ENCODE results near the gene FAAH. TPM values are rescaled to one million over a fixed set of nuclear protein-coding genes. Genes with fewer than 3 reads are reported as not detected.
"Not testable (repeated sequence)": the region's sequence is repeated elsewhere in the genome, so short reads cannot be mapped to it uniquely, and the experiment has no call there.

Gene FAAH
- 0.55 TPM for polyA plus RNA-seq (2012; ENCODE audit: low read depth, missing spikeins)

- DNase-seq (ENCODE audit: insufficient read length, low spot score) = no peak
- TF ChIP-seq POLR2AphosphoS5 (IDR thresholded peaks at IDR 0.05; ENCODE audit: low read depth, low read length) = no peak
- TF ChIP-seq POLR2A (IDR thresholded peaks at IDR 0.05; ENCODE audit: low read depth, low read length) = no peak
- TF ChIP-seq PAX5 (IDR thresholded peaks at IDR 0.05; ENCODE audit: insufficient read depth, low read length, severe bottlenecking) = no peak
- no peak for TF ChIP-seq SPI1 (IDR thresholded peaks at IDR 0.05; ENCODE audit: low read depth, low read length)
- no peak for TF ChIP-seq TAF1 (IDR thresholded peaks at IDR 0.05; ENCODE audit: low read depth, low read length)
- no peak for TF ChIP-seq POU2F2 (IDR thresholded peaks at IDR 0.05; ENCODE audit: low read depth, low read length)
- FAIRE-seq = no peak
Measured at GRCh38 chr1:46394108-46394871, at the start of gene FAAH. Gene FAAH (plus strand): TSS chr1:46394317. CDS start chr1:46394349, 32 bp downstream.

GRCh38 chr1:46344481-46344880 is 49.6 kb upstream of the FAAH start:
- no peak for FAIRE-seq
- no peak for DNase-seq (ENCODE audit: insufficient read length, low spot score)
- TF ChIP-seq TAF1 (IDR thresholded peaks at IDR 0.05; ENCODE audit: low read depth, low read length) = no peak
- TF ChIP-seq SPI1 (IDR thresholded peaks at IDR 0.05; ENCODE audit: low read depth, low read length) = no peak
- no peak for TF ChIP-seq POLR2A (IDR thresholded peaks at IDR 0.05; ENCODE audit: low read depth, low read length)
- TF ChIP-seq POU2F2 (IDR thresholded peaks at IDR 0.05; ENCODE audit: low read depth, low read length) = no peak
- TF ChIP-seq POLR2AphosphoS5 (IDR thresholded peaks at IDR 0.05; ENCODE audit: low read depth, low read length) = no peak
- no peak for TF ChIP-seq PAX5 (IDR thresholded peaks at IDR 0.05; ENCODE audit: insufficient read depth, low read length, severe bottlenecking)

GRCh38 chr1:46345281-46345680 is 48.8 kb upstream of the FAAH start:
- no peak for DNase-seq (ENCODE audit: insufficient read length, low spot score)
- no peak for TF ChIP-seq POLR2A (IDR thresholded peaks at IDR 0.05; ENCODE audit: low read depth, low read length)
- TF ChIP-seq SPI1 (IDR thresholded peaks at IDR 0.05; ENCODE audit: low read depth, low read length) = no peak
- TF ChIP-seq POLR2AphosphoS5 (IDR thresholded peaks at IDR 0.05; ENCODE audit: low read depth, low read length) = no peak
- no peak for TF ChIP-seq PAX5 (IDR thresholded peaks at IDR 0.05; ENCODE audit: insufficient read depth, low read length, severe bottlenecking)
- TF ChIP-seq TAF1 (IDR thresholded peaks at IDR 0.05; ENCODE audit: low read depth, low read length) = no peak
- no peak for TF ChIP-seq POU2F2 (IDR thresholded peaks at IDR 0.05; ENCODE audit: low read depth, low read length)
- no peak for FAIRE-seq

- TF ChIP-seq POU2F2 (IDR thresholded peaks at IDR 0.05; ENCODE audit: low read depth, low read length) (no peak), SPI1 (IDR thresholded peaks at IDR 0.05; ENCODE audit: low read depth, low read length) (no peak), POLR2AphosphoS5 (IDR thresholded peaks at IDR 0.05; ENCODE audit: low read depth, low read length) (no peak), PAX5 (IDR thresholded peaks at IDR 0.05; ENCODE audit: insufficient read depth, low read length, severe bottlenecking) (no peak), TAF1 (IDR thresholded peaks at IDR 0.05; ENCODE audit: low read depth, low read length) (no peak), POLR2A (IDR thresholded peaks at IDR 0.05; ENCODE audit: low read depth, low read length) (no peak)
- DNase-seq (ENCODE audit: insufficient read length, low spot score) (no peak), FAIRE-seq (no peak)
Measured at GRCh38 chr1:46352363-46352762, 41.8 kb upstream of the FAAH start.

GRCh38 chr1:46355920-46356319 is 38.2 kb upstream of the FAAH start:
- not testable (repeated sequence) for FAIRE-seq

GRCh38 chr1:46362158-46362557 is 32.0 kb upstream of the FAAH start:
- no peak for TF ChIP-seq SPI1 (IDR thresholded peaks at IDR 0.05; ENCODE audit: low read depth, low read length)
- no peak for TF ChIP-seq POLR2A (IDR thresholded peaks at IDR 0.05; ENCODE audit: low read depth, low read length)
- no peak for TF ChIP-seq PAX5 (IDR thresholded peaks at IDR 0.05; ENCODE audit: insufficient read depth, low read length, severe bottlenecking)
- no peak for DNase-seq (ENCODE audit: insufficient read length, low spot score)
- FAIRE-seq = no peak

More at GRCh38 chr1:46355920-46356319, 38.2 kb upstream of the FAAH start:
- DNase-seq (ENCODE audit: insufficient read length, low spot score) = not testable (repeated sequence)

GRCh38 chr1:46363121-46363520 is 31.0 kb upstream of the FAAH start:
- TF ChIP-seq SPI1 (IDR thresholded peaks at IDR 0.05; ENCODE audit: low read depth, low read length) (no peak), POLR2AphosphoS5 (IDR thresholded peaks at IDR 0.05; ENCODE audit: low read depth, low read length) (no peak)
- no peak for FAIRE-seq
- no peak for DNase-seq (ENCODE audit: insufficient read length, low spot score)

GRCh38 chr1:46364612-46365011 is 29.5 kb upstream of the FAAH start:
- no peak for TF ChIP-seq SPI1 (IDR thresholded peaks at IDR 0.05; ENCODE audit: low read depth, low read length)
- TF ChIP-seq POLR2AphosphoS5 (IDR thresholded peaks at IDR 0.05; ENCODE audit: low read depth, low read length) = no peak
- no peak for TF ChIP-seq TAF1 (IDR thresholded peaks at IDR 0.05; ENCODE audit: low read depth, low read length)
- no peak for TF ChIP-seq PAX5 (IDR thresholded peaks at IDR 0.05; ENCODE audit: insufficient read depth, low read length, severe bottlenecking)
- TF ChIP-seq POLR2A (IDR thresholded peaks at IDR 0.05; ENCODE audit: low read depth, low read length) = no peak
- no peak for TF ChIP-seq POU2F2 (IDR thresholded peaks at IDR 0.05; ENCODE audit: low read depth, low read length)
- DNase-seq (ENCODE audit: insufficient read length, low spot score) (no peak), FAIRE-seq (no peak)

GRCh38 chr1:46365796-46366195 is 28.3 kb upstream of the FAAH start:
- DNase-seq (ENCODE audit: insufficient read length, low spot score); FAIRE-seq: not testable (repeated sequence)

- no peak for DNase-seq (ENCODE audit: insufficient read length, low spot score)
- no peak for TF ChIP-seq SPI1 (IDR thresholded peaks at IDR 0.05; ENCODE audit: low read depth, low read length)
- no peak for TF ChIP-seq POLR2AphosphoS5 (IDR thresholded peaks at IDR 0.05; ENCODE audit: low read depth, low read length)
- TF ChIP-seq PAX5 (IDR thresholded peaks at IDR 0.05; ENCODE audit: insufficient read depth, low read length, severe bottlenecking) = no peak
- no peak for TF ChIP-seq POLR2A (IDR thresholded peaks at IDR 0.05; ENCODE audit: low read depth, low read length)
- TF ChIP-seq POU2F2 (IDR thresholded peaks at IDR 0.05; ENCODE audit: low read depth, low read length) = no peak
- TF ChIP-seq TAF1 (IDR thresholded peaks at IDR 0.05; ENCODE audit: low read depth, low read length) = no peak
- peak; percentile 28 for FAIRE-seq
Measured at GRCh38 chr1:46367072-46367471, 27.0 kb upstream of the FAAH start.

- DNase-seq (ENCODE audit: insufficient read length, low spot score); FAIRE-seq: not testable (repeated sequence)
Measured at GRCh38 chr1:46367701-46368100, 26.4 kb upstream of the FAAH start.

Measured in GM12891 (cell line).